ENCODE measurements around the gene SUN1. TPM values are rescaled to one million over a fixed set of nuclear protein-coding genes. Genes with fewer than 3 reads are reported as not detected.

Gene SUN1
- total and polyA plus RNA-seq, 2 donors (not counting 1 experiment from before 2014, with no cell fraction given), result 198 to 254 TPM

GRCh38 chr7:861222-861621, 28.9 kb downstream of the SUN1 start:
- intact Hi-C loops (cut with micrococcal nuclease), result no loop called here
- H3K36me3 ChIP-seq (replicated peaks in 1 of 2; ENCODE audit: control extremely low read depth in 1 of 2, control insufficient read depth in 1 of 2, extremely low read depth in 1 of 2, insufficient read depth in 2 of 2, low read length in 1 of 2), result peaks cover 0 to 77% of the 10 kb centered on the region in 2 experiments

GRCh38 chr7:862157-862556, 29.9 kb downstream of the SUN1 start:
- Mint-ChIP-seq H3K4me3 (no peak overlapping the region), H3K4me1 (no peaks in the 10 kb centered on the region), H3K9me3 (ENCODE audit: insufficient read depth) (no peaks in the 10 kb centered on the region), H3K27ac (no peak overlapping the region), H3K27me3 (no peaks in the 10 kb centered on the region)
- Histone ChIP-seq H3K79me2 (ENCODE audit: control insufficient read depth, insufficient read depth, low read length) (no peaks in the 10 kb centered on the region), H3K27me3 (replicated peaks in 1 of 4; ENCODE audit: control extremely low read depth in 1 of 4, control insufficient read depth in 3 of 4, insufficient read depth in 4 of 4, low read length in 3 of 4) (no peaks in the 10 kb centered on the region), H3K9ac (ENCODE audit: low read length) (no peak overlapping the region), H3K4me2 (replicated peaks; ENCODE audit: low read depth, low read length, poor library complexity, severe bottlenecking) (no peak overlapping the region), H3K4me1 (ENCODE audit: control insufficient read depth in 2 of 2, insufficient read depth in 2 of 2, low read length in 2 of 2) (no peaks in the 10 kb centered on the region), H3K9me3 (ENCODE audit: control extremely low read depth in 1 of 3, control insufficient read depth in 2 of 3, insufficient read depth in 1 of 3, low read length in 2 of 3) (no peaks in the 10 kb centered on the region), H4K20me1 (ENCODE audit: control insufficient read depth, insufficient read depth, low read length, poor library complexity, severe bottlenecking) (no peaks in the 10 kb centered on the region), H3K4me3 (ENCODE audit: control extremely low read depth in 1 of 5, extremely low read depth in 1 of 5, insufficient read depth in 1 of 5, low read depth in 2 of 5, low read length in 4 of 5) (no peak overlapping the region), H3K27ac (ENCODE audit: low read length in 2 of 2) (no peak overlapping the region), H2AFZ (ENCODE audit: insufficient read depth, low read depth, low read length, poor library complexity, severe bottlenecking) (no peak overlapping the region), H3K36me3 (replicated peaks in 1 of 2; ENCODE audit: control extremely low read depth in 1 of 2, control insufficient read depth in 1 of 2, extremely low read depth in 1 of 2, insufficient read depth in 2 of 2, low read length in 1 of 2) (peaks cover 0 to 73% of the 10 kb centered on the region in 2 experiments)
- POLR2A ChIA-PET, result no interaction called here
- TF ChIP-seq EZH2 (IDR thresholded peaks at IDR 0.05; ENCODE audit: borderline replicate concordance, insufficient read depth, low read depth, low read length, poor library complexity, severe bottlenecking), result no peak
- intact Hi-C loops (cut with micrococcal nuclease), result no loop called here
- DNase-seq, result no peak
- no peak for ATAC-seq (ENCODE audit: low read depth)
- WGBS (ENCODE audit: insufficient coverage), result 100% methylated on average over 6 of the region's 6 CpGs
- CTCF ChIA-PET, result no interaction called here

More at GRCh38 chr7:861222-861621, 28.9 kb downstream of the SUN1 start:
- Histone ChIP-seq H4K20me1 (ENCODE audit: control insufficient read depth, insufficient read depth, low read length, poor library complexity, severe bottlenecking) (no peaks in the 10 kb centered on the region), H3K9me3 (ENCODE audit: control extremely low read depth in 1 of 3, control insufficient read depth in 2 of 3, insufficient read depth in 1 of 3, low read length in 2 of 3) (no peaks in the 10 kb centered on the region), H3K4me2 (replicated peaks; ENCODE audit: low read depth, low read length, poor library complexity, severe bottlenecking) (no peak overlapping the region), H3K4me3 (ENCODE audit: control extremely low read depth in 1 of 5, extremely low read depth in 1 of 5, insufficient read depth in 1 of 5, low read depth in 2 of 5, low read length in 4 of 5) (no peak overlapping the region), H2AFZ (ENCODE audit: insufficient read depth, low read depth, low read length, poor library complexity, severe bottlenecking) (no peak overlapping the region), H3K27me3 (replicated peaks in 1 of 4; ENCODE audit: control extremely low read depth in 1 of 4, control insufficient read depth in 3 of 4, insufficient read depth in 4 of 4, low read length in 3 of 4) (no peaks in the 10 kb centered on the region), H3K4me1 (ENCODE audit: control insufficient read depth in 2 of 2, insufficient read depth in 2 of 2, low read length in 2 of 2) (no peaks in the 10 kb centered on the region), H3K9ac (ENCODE audit: low read length) (no peak overlapping the region), H3K79me2 (ENCODE audit: control insufficient read depth, insufficient read depth, low read length) (no peaks in the 10 kb centered on the region), H3K27ac (ENCODE audit: low read length in 2 of 2) (no peak overlapping the region)
- Mint-ChIP-seq H3K4me3 (no peak overlapping the region), H3K4me1 (no peaks in the 10 kb centered on the region), H3K9me3 (ENCODE audit: insufficient read depth) (no peaks in the 10 kb centered on the region), H3K27ac (no peak overlapping the region), H3K27me3 (no peaks in the 10 kb centered on the region)
- ATAC-seq (ENCODE audit: low read depth) (no peak), DNase-seq (no peak)
- 99% methylated on average over 6 of the region's 9 CpGs for WGBS (ENCODE audit: insufficient coverage)
- TF ChIP-seq CTCF (IDR thresholded peaks at IDR 0.05) (no peak), EZH2 (IDR thresholded peaks at IDR 0.05; ENCODE audit: borderline replicate concordance, insufficient read depth, low read depth, low read length, poor library complexity, severe bottlenecking) (no peak)
- ChIA-PET POLR2A (no interaction called here), CTCF (interaction anchor here (1.0 kb wide), 2 partner anchors 12 to 71 kb away, joined by 3 to 4 read pairs; no protein-coding TSS in a partner anchor)
